Uterine smooth muscle cell (primary cell): ENCODE results near the gene KCNJ14. TPM values are rescaled to one million over a fixed set of nuclear protein-coding genes. Genes with fewer than 3 reads are reported as not detected.

Experiments used
- total RNA-seq: library from RNA; depleted of rRNA; stranded (reverse); fragments of >200 nt; gene quantifications from 2 replicates; pipeline ENCODE4 v1.2.3, GENCODE V29; 2014

The KCNJ14 gene
- total RNA-seq, result 0.33 and 0.37 TPM in 2 replicates

GRCh38 chr19:48455171-48455907 is at the start of gene KCNJ14:
KCNJ14 (plus strand) TSS chr19:48455574; CDS start chr19:48461725, 6,151 bp downstream.

GRCh38 chr19:48445606-48446481 is 9.5 kb upstream of the KCNJ14 start, which contains the start of gene GRWD1:
GRWD1 (plus strand) TSS chr19:48445983; CDS start chr19:48446006, 23 bp downstream.

GRCh38 chr19:48469289-48469881 is 14.0 kb downstream of the KCNJ14 start, which contains the start of gene CYTH2:
CYTH2 (plus strand) TSS chr19:48469369; CDS start chr19:48469508, 139 bp downstream.

GRCh38 chr19:48511800-48512503 is 56.6 kb downstream of the KCNJ14 start, which contains the start of gene LMTK3:
LMTK3 (minus strand) TSS chr19:48511835; CDS start chr19:48511576, 259 bp downstream.

Other genes with a start within 250 kb of the KCNJ14 start
- gene CARD8, start 199.7 kb upstream of the KCNJ14 start, total RNA-seq, result 13.1 and 16.0 TPM in 2 replicates
- gene ZNF114, start 185.5 kb upstream of the KCNJ14 start, total RNA-seq, result 0.11 TPM in 1 of 2 replicates, not detected in the other
- 67.6 and 92.0 TPM in 2 replicates for gene EMP3, start 130.0 kb upstream of the KCNJ14 start, total RNA-seq
- 3.1 and 4.1 TPM in 2 replicates for gene TMEM143, start 91.6 kb upstream of the KCNJ14 start, total RNA-seq
- gene SYNGR4, start 91.2 kb upstream of the KCNJ14 start, total RNA-seq, result not detected in 2 replicates
- 36.3 and 56.2 TPM in 2 replicates for gene KDELR1, start 64.0 kb upstream of the KCNJ14 start, total RNA-seq
- 0.25 and 0.33 TPM in 2 replicates for gene GRIN2D, start 61.9 kb upstream of the KCNJ14 start, total RNA-seq
- 28.5 and 40.9 TPM in 2 replicates for gene GRWD1, start 9.6 kb upstream of the KCNJ14 start, total RNA-seq
- gene CYTH2, start 13.8 kb downstream of the KCNJ14 start, total RNA-seq, result 49.9 and 52.8 TPM in 2 replicates
- under 0.01 and 0.37 TPM in 2 replicates for gene LMTK3, start 56.3 kb downstream of the KCNJ14 start, total RNA-seq
- not detected in 2 replicates for gene SULT2B1, start 96.6 kb downstream of the KCNJ14 start, total RNA-seq
- not detected in 2 replicates for gene SPACA4, start 151.2 kb downstream of the KCNJ14 start, total RNA-seq
- gene FAM83E, start 159.5 kb downstream of the KCNJ14 start, total RNA-seq, result 0.25 and 0.77 TPM in 2 replicates
- gene RPL18, start 163.6 kb downstream of the KCNJ14 start, total RNA-seq, result 1,690 and 1,891 TPM in 2 replicates
- gene SPHK2, start 163.9 kb downstream of the KCNJ14 start, total RNA-seq, result 7.4 and 8.4 TPM in 2 replicates
- gene DBP, start 181.8 kb downstream of the KCNJ14 start, total RNA-seq, result 3.9 and 7.6 TPM in 2 replicates
- gene CA11, start 190.6 kb downstream of the KCNJ14 start, total RNA-seq, result 0.77 and 2.1 TPM in 2 replicates
- not detected in 2 replicates for gene NTN5, start 217.4 kb downstream of the KCNJ14 start, total RNA-seq
- gene FUT2, start 240.4 kb downstream of the KCNJ14 start, total RNA-seq, result 0.11 TPM in 1 of 2 replicates, not detected in the other